Erythroblast (primary cell): ENCODE results near the gene MACROD2.

Experiments used
- GATA1 ChIP-seq: IDR thresholded peaks from 2 replicates; pipeline ENCODE4 v1.6.1; 2011; ENCODE audit warnings: low read depth, mild to moderate bottlenecking, control low read depth, low read length, moderate library complexity
- POLR2A ChIP-seq: IDR thresholded peaks from 2 replicates; pipeline ENCODE4 v1.6.1; 2011; ENCODE audit warnings: mild to moderate bottlenecking, low read length

DNA sequence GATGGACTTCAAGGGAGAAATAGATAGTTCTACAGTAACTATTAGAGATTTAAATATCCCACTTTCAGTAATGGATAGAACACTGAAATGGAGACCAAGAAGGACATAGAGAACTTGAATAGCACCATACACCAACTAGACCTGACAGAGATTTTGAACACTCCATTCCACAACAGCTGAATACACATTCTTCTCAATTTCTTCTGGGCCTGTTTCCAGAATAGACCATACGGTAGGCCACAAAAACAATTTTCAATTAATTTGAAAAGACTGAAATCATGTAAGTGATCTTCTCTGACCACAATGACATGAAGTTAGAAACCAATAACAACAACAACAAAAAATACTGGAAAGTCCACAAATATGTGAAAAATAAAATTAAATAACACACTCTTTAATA lies 1321.2 kb downstream of the MACROD2 start:
- TF ChIP-seq POLR2A, result no peak
- no peak for TF ChIP-seq GATA1
